Panc1 (cell line): ENCODE data around the gene ISCU.

Experiments used
- CTCF ChIP-seq: fragments of 450-650 bp; IDR thresholded peaks from 2 replicates; pipeline ENCODE4 v1.5.1; 2017; ENCODE audit warnings: mild to moderate bottlenecking
- REST ChIP-seq, 2 experiments: IDR thresholded peaks; 2 replicates each; pipeline ENCODE4 v1.6.1; 2011 to 2012; ENCODE audit warnings: low read depth in 2 of 2, control low read depth in 1 of 2, low read length in 1 of 2, mild to moderate bottlenecking in 1 of 2, moderate library complexity in 1 of 2; ENCODE audit not compliant: insufficient read depth in 1 of 2

GRCh38 chr12:108562348-108563135, at the start of gene ISCU:
- TF ChIP-seq CTCF, result no peak
- TF ChIP-seq REST (IDR thresholded peaks at IDR 0.05; ENCODE audit: insufficient read depth in 1 of 2, low read depth in 2 of 2, low read length in 1 of 2), result no peak; a peak in 1 of 4 replicates
